Trophoblast cell (in vitro differentiated cells and primary cell): Measurements from ENCODE around the gene EP400.

Experiments used
- DNase-seq, 2 donors: peaks; one replicate each; pipeline ENCODE4 v3.0.0-alpha.2; 2016
- H2AFZ ChIP-seq: 2 replicates; pipeline ENCODE4 v1.6.1; 2013; ENCODE audit warnings: low read length, moderate library complexity, mild to moderate bottlenecking; ENCODE audit not compliant: insufficient read depth, poor library complexity
- H2AK5ac ChIP-seq: 2 replicates; pipeline ENCODE4 v1.6.1; 2013; ENCODE audit warnings: mild to moderate bottlenecking, low read length
- H2BK120ac ChIP-seq: 2 replicates; pipeline ENCODE4 v1.6.1; 2013; ENCODE audit warnings: low read length, mild to moderate bottlenecking, moderate library complexity; ENCODE audit not compliant: insufficient read depth, poor library complexity
- H2BK12ac ChIP-seq: 2 replicates; pipeline ENCODE4 v1.6.1; 2013; ENCODE audit warnings: mild to moderate bottlenecking, low read length, moderate library complexity
- H2BK5ac ChIP-seq: 2 replicates; pipeline ENCODE4 v1.6.1; 2013; ENCODE audit warnings: low read length, low read depth, moderate library complexity, mild to moderate bottlenecking; ENCODE audit not compliant: poor library complexity
- H3K14ac ChIP-seq: 2 replicates; pipeline ENCODE4 v1.6.1; 2013; ENCODE audit warnings: mild to moderate bottlenecking, low read length
- H3K18ac ChIP-seq: 2 replicates; pipeline ENCODE4 v1.6.1; 2013; ENCODE audit warnings: mild to moderate bottlenecking, low read length
- H3K23ac ChIP-seq: 2 replicates; pipeline ENCODE4 v1.6.1; 2013; ENCODE audit warnings: low read length
- H3K27ac ChIP-seq: 2 replicates; pipeline ENCODE4 v1.5.1; 2013; ENCODE audit warnings: low read depth, mild to moderate bottlenecking, inconsistent platforms, low read length, moderate library complexity
- H3K27me3 ChIP-seq: 2 replicates; pipeline ENCODE4 v1.6.1; 2013; ENCODE audit warnings: inconsistent platforms, mild to moderate bottlenecking, low read length, moderate library complexity; ENCODE audit not compliant: insufficient read depth
- H3K36me3 ChIP-seq, 2 experiments: 1 replicate in 1 of 2; 2 replicates in 1 of 2; pipeline ENCODE4 v1.6.1; 2013; ENCODE audit warnings: low read length in 2 of 2, mild to moderate bottlenecking in 2 of 2, moderate library complexity in 1 of 2; ENCODE audit not compliant: insufficient read depth in 2 of 2, control insufficient read depth in 1 of 2
- H3K4ac ChIP-seq: 2 replicates; pipeline ENCODE4 v1.6.1; 2013; ENCODE audit warnings: low read depth, mild to moderate bottlenecking, low read length, moderate library complexity
- H3K4me1 ChIP-seq, 2 experiments: 1 replicate in 1 of 2; 2 replicates in 1 of 2; pipeline ENCODE4 v1.6.1; 2013; ENCODE audit warnings: low read length in 2 of 2, mild to moderate bottlenecking in 2 of 2, moderate library complexity in 1 of 2; ENCODE audit not compliant: insufficient read depth in 2 of 2, control insufficient read depth in 1 of 2
- H3K4me2 ChIP-seq: 2 replicates; pipeline ENCODE4 v1.6.1; 2013; ENCODE audit warnings: inconsistent platforms, mild to moderate bottlenecking, low read length, moderate library complexity
- H3K4me3 ChIP-seq: 2 replicates; pipeline ENCODE4 v1.5.1; 2013; ENCODE audit warnings: mild to moderate bottlenecking, low read depth, low read length, inconsistent platforms
- H3K79me1 ChIP-seq: one replicate; pipeline ENCODE4 v1.6.1; 2013; ENCODE audit warnings: low read length
- H3K79me2 ChIP-seq: 2 replicates; pipeline ENCODE4 v1.6.1; 2013; ENCODE audit warnings: low read length, mild to moderate bottlenecking; ENCODE audit not compliant: control insufficient read depth, insufficient read depth, poor library complexity
- H3K9ac ChIP-seq: 2 replicates; pipeline ENCODE4 v1.6.1; 2013; ENCODE audit warnings: mild to moderate bottlenecking, low read length
- H3K9me3 ChIP-seq: 2 replicates; pipeline ENCODE4 v1.6.1; 2013; ENCODE audit warnings: low read depth, mild to moderate bottlenecking, control low read depth, inconsistent platforms, low read length; ENCODE audit not compliant: insufficient read depth
- H4K12ac ChIP-seq: 2 replicates; pipeline ENCODE4 v1.6.1; 2013; ENCODE audit warnings: low read depth, mild to moderate bottlenecking, low read length, moderate library complexity
- H4K8ac ChIP-seq: 2 replicates; pipeline ENCODE4 v1.6.1; 2013; ENCODE audit warnings: low read depth, mild to moderate bottlenecking, low read length, moderate library complexity
- H4K91ac ChIP-seq: one replicate; pipeline ENCODE4 v1.6.1; 2013; ENCODE audit warnings: low read depth, mild to moderate bottlenecking, low read length, moderate library complexity
- WGBS: extraction: QIAGEN DNeasy Blood & Tissue Kit; methylation state at CpG from one replicate; pipeline ENCODE4 v1.1.7; 2013; ENCODE audit warnings: missing lambda C conversion rate; ENCODE audit not compliant: insufficient read length, insufficient coverage; ENCODE audit errors: extremely low coverage; 5-methylcytosine and 5-hydroxymethylcytosine counted together

EP400 gene

DNA sequence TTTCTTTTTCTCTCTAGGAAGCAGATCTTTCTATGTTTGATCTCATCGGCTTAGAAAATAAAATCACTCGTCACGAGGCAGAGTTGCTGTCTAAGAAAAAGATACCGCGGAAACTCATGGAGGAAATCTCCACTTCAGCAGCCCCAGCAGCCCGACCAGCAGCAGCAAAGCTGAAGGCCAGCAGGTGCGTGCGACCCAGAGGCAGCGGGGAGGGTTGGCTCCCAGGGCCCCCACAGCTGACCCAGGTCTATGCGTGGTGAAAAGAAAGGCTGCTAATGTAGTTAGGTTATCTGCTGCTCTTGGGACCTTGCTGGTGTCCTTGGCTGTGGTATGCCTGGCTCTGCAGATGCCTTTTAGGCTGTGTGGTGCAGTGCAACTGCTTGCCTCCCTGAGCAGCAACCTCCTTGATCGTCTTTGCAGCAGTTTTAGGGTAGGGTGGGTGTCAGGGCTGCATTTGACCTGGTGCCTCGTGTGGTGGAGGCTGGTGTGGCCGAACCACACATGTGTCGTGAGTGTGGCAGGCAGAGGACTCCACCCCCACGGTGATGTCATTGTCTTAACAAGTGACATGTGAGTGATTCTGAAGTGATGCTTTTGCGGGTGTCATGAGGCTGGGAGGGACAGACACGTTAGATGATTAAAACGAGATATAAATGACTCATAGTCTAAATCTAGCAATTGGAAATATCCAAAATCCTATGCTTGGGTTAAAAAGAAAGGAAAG, 68.6 kb downstream of the EP400 start:
- no CpG with 5 or more reads among the region's 18 CpGs for WGBS
- no peaks in the 10 kb centered on the region for H3K27me3 ChIP-seq
- no peak overlapping the region for H3K14ac ChIP-seq
- no peak overlapping the region for H3K4me3 ChIP-seq
- H2BK5ac ChIP-seq, result no peak overlapping the region
- no peaks in the 10 kb centered on the region for H3K79me1 ChIP-seq
- no peak overlapping the region for H2AFZ ChIP-seq
- H3K23ac ChIP-seq, result no peak overlapping the region
- no peaks in the 10 kb centered on the region for H3K79me2 ChIP-seq
- H3K4me2 ChIP-seq, result no peak overlapping the region
- no peak overlapping the region for H4K12ac ChIP-seq
- H3K27ac ChIP-seq, result no peak overlapping the region
- H4K91ac ChIP-seq, result no peak overlapping the region
- peak overlapping the region; percentile 49 for H3K9ac ChIP-seq
- H3K36me3 ChIP-seq, result peaks cover 72 to 73% of the 10 kb centered on the region in 2 experiments
- H2BK120ac ChIP-seq, result no peak overlapping the region
- H3K18ac ChIP-seq, result no peak overlapping the region
- no peaks in the 10 kb centered on the region for H3K9me3 ChIP-seq
- DNase-seq, result no peak
- no peak overlapping the region for H2BK12ac ChIP-seq
- no peaks in the 10 kb centered on the region for H3K4me1 ChIP-seq
- no peak overlapping the region for H2AK5ac ChIP-seq
- H4K8ac ChIP-seq, result no peak overlapping the region
- no peak overlapping the region for H3K4ac ChIP-seq

DNA sequence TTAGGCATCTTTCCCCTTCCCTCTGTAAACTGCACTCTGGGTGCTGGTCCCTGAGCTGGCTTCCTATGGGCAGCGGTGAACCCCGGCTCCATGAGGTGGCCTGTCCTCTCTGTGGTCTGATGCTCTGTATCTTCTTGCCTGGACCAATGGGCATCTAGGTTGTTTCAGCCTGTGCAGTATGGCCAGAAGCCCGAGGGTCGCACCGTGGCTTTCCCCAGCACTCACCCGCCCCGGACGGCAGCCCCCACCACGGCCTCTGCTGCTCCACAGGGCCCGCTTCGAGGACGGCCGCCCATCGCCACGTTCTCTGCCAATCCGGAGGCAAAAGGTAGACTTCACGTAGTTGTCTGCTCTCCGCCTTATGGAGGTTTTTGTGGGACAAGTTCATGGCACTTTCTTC, 70.1 kb downstream of the EP400 start:
- Histone ChIP-seq H3K27me3 (no peaks in the 10 kb centered on the region), H2AK5ac (no peak overlapping the region), H3K4me1 (no peaks in the 10 kb centered on the region), H2BK120ac (no peak overlapping the region), H3K27ac (no peak overlapping the region), H3K9me3 (no peaks in the 10 kb centered on the region), H2BK5ac (no peak overlapping the region), H3K4me2 (no peak overlapping the region), H3K36me3 (peaks cover 70 to 72% of the 10 kb centered on the region in 2 experiments), H2AFZ (no peak overlapping the region), H3K79me2 (no peaks in the 10 kb centered on the region), H4K91ac (no peak overlapping the region), H3K18ac (no peak overlapping the region), H3K4me3 (no peak overlapping the region), H3K14ac (no peak overlapping the region), H4K8ac (no peak overlapping the region), H3K79me1 (no peaks in the 10 kb centered on the region), H3K23ac (no peak overlapping the region), H3K4ac (no peak overlapping the region), H3K9ac (no peak overlapping the region), H2BK12ac (no peak overlapping the region), H4K12ac (no peak overlapping the region)
- WGBS, result no CpG with 5 or more reads among the region's 18 CpGs
- DNase-seq, result no peak

DNA sequence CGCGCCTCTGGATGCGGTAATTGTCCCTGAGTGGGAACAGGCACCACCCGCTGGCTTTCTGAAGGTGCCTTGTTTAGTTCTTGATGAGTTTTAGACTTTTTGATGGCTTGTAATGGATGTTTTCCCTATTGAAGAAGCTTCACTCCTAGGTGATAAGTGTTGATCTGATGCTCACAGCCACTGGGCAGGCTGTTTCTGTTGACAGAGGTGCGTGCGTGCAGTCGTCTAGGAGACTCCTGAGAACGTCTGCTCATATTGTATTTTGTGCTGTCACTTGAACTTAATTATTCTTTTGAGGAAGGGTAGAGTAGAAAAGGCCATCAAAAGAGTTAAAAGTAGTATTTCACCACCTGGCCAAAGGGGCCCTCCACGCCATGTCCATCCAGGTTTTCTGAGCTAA, 70.5 kb downstream of the EP400 start:
- Histone ChIP-seq H3K18ac (no peak overlapping the region), H4K8ac (no peak overlapping the region), H3K9ac (no peak overlapping the region), H3K79me1 (no peaks in the 10 kb centered on the region), H3K4ac (no peak overlapping the region), H2AK5ac (no peak overlapping the region), H3K79me2 (no peaks in the 10 kb centered on the region), H2BK5ac (no peak overlapping the region), H2AFZ (no peak overlapping the region), H2BK12ac (no peak overlapping the region), H4K91ac (no peak overlapping the region), H3K4me1 (no peaks in the 10 kb centered on the region), H3K27ac (no peak overlapping the region), H3K36me3 (peaks cover 69 to 72% of the 10 kb centered on the region in 2 experiments), H3K4me3 (no peak overlapping the region), H3K27me3 (no peaks in the 10 kb centered on the region), H3K9me3 (peaks cover 2% of the 10 kb centered on the region), H2BK120ac (no peak overlapping the region), H3K4me2 (no peak overlapping the region), H4K12ac (no peak overlapping the region), H3K14ac (no peak overlapping the region), H3K23ac (no peak overlapping the region)
- WGBS, result no CpG with 5 or more reads among the region's 9 CpGs
- DNase-seq, result no peak

DNA sequence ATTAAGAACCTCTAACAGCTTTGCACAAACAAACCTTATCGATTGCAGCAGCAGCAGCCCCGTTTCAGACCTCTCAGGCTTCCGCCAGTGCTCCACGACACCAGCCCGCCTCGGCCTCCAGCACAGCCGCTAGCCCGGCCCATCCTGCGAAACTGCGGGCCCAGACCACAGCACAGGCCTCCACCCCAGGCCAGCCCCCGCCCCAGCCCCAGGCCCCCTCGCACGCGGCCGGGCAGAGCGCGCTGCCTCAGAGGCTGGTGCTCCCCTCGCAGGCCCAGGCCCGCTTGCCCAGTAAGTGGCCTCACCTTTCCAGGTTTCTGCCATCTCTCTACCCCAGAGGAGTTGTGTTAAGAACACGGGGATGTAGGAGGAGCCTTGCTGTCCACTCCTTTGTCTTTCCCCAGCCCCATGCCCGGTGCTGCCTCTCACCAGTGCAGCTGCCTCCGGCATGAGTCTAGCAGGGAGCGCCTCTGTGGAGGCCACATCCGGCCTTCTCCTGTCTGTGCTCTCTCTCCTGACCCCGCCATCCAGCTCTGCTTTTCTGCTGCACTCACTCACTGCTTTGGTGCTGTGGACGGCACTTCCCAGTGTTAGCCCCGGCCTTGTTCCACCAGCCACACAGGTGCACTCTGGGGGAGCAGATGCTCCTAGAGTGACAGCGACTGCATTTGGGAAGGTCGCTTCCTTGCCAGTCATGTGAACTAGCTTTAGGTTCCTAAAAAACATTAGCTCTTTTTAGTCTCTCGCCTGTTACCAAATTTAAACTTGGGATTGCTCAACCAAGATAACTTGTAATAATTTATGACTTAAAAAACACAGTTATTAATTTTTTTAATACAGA, 71.5 kb downstream of the EP400 start:
- H3K79me1 ChIP-seq, result no peaks in the 10 kb centered on the region
- H3K4me1 ChIP-seq, result no peaks in the 10 kb centered on the region
- no peaks in the 10 kb centered on the region for H3K79me2 ChIP-seq
- no peak overlapping the region for H4K91ac ChIP-seq
- H2AFZ ChIP-seq, result no peak overlapping the region
- no peak overlapping the region for H2AK5ac ChIP-seq
- H3K14ac ChIP-seq, result no peak overlapping the region
- H3K23ac ChIP-seq, result no peak overlapping the region
- no CpG with 5 or more reads among the region's 30 CpGs for WGBS
- H3K4ac ChIP-seq, result no peak overlapping the region
- no peak overlapping the region for H4K8ac ChIP-seq
- H3K4me2 ChIP-seq, result no peak overlapping the region
- no peak overlapping the region for H4K12ac ChIP-seq
- no peak overlapping the region for H3K4me3 ChIP-seq
- no peak for DNase-seq
- H2BK12ac ChIP-seq, result no peak overlapping the region
- H3K27me3 ChIP-seq, result no peaks in the 10 kb centered on the region
- no peak overlapping the region for H3K9ac ChIP-seq
- H3K9me3 ChIP-seq, result peaks cover 2% of the 10 kb centered on the region
- H3K27ac ChIP-seq, result no peak overlapping the region
- peaks cover 68 to 72% of the 10 kb centered on the region in 2 experiments for H3K36me3 ChIP-seq
- no peak overlapping the region for H2BK120ac ChIP-seq
- no peak overlapping the region for H3K18ac ChIP-seq
- H2BK5ac ChIP-seq, result no peak overlapping the region
